GM23248 (cell line): Measurements from ENCODE around the gene POU3F2. TPM values are rescaled to one million over a fixed set of nuclear protein-coding genes. Genes with fewer than 3 reads are reported as not detected.

Experiments
- DNase-seq: peaks from one replicate; pipeline ENCODE4 v3.0.0-alpha.2; 2015
- H2AFZ ChIP-seq: fragments of 200-600 bp; sonication (generic); 2 replicates; pipeline ENCODE4 v1.6.1; 2016; ENCODE audit warnings: antibody characterized with exemption
- H3F3A ChIP-seq: fragments of 200-600 bp; sonication (generic); 2 replicates; pipeline ENCODE4 v1.6.1; 2016; ENCODE audit warnings: mild to moderate bottlenecking, antibody characterized with exemption, mixed run types; ENCODE audit not compliant: insufficient read depth
- H3K27ac ChIP-seq: fragments of 200-600 bp; sonication (generic); 2 replicates; pipeline ENCODE4 v1.5.1; 2016; ENCODE audit warnings: mild to moderate bottlenecking
- H3K27me3 ChIP-seq: fragments of 200-600 bp; sonication (generic); replicated peaks from 2 replicates; pipeline ENCODE4 v1.6.1; 2016; ENCODE audit warnings: mild to moderate bottlenecking; ENCODE audit not compliant: insufficient read depth
- H3K36me3 ChIP-seq: fragments of 200-600 bp; sonication (generic); 2 replicates; pipeline ENCODE4 v1.6.1; 2016; ENCODE audit warnings: low read depth, mild to moderate bottlenecking
- H3K4me1 ChIP-seq: fragments of 200-600 bp; sonication (generic); 2 replicates; pipeline ENCODE4 v1.6.1; 2016; ENCODE audit warnings: mild to moderate bottlenecking; ENCODE audit not compliant: insufficient read depth
- H3K4me2 ChIP-seq: fragments of 200-600 bp; sonication (generic); one replicate; pipeline ENCODE4 v1.6.1; 2016; ENCODE audit warnings: mild to moderate bottlenecking; ENCODE audit not compliant: unreplicated experiment
- H3K4me3 ChIP-seq: fragments of 200-600 bp; sonication (generic); 2 replicates; pipeline ENCODE4 v1.5.1; 2016; ENCODE audit warnings: mild to moderate bottlenecking
- H3K79me2 ChIP-seq: fragments of 200-600 bp; sonication (generic); 2 replicates; pipeline ENCODE4 v1.6.1; 2016; ENCODE audit warnings: mild to moderate bottlenecking; ENCODE audit not compliant: insufficient read depth
- H3K9ac ChIP-seq: fragments of 200-600 bp; sonication (generic); 2 replicates; pipeline ENCODE4 v1.6.1; 2016; ENCODE audit warnings: mild to moderate bottlenecking
- H3K9me2 ChIP-seq: fragments of 200-600 bp; sonication (generic); 2 replicates; pipeline ENCODE4 v1.6.1; 2016; ENCODE audit warnings: mixed run types, mild to moderate bottlenecking, moderate library complexity; ENCODE audit not compliant: insufficient read depth
- H3K9me3 ChIP-seq: fragments of 200-600 bp; sonication (generic); one replicate; pipeline ENCODE4 v1.6.1; 2017; ENCODE audit warnings: low read depth
- H4K20me1 ChIP-seq: fragments of 200-600 bp; sonication (generic); 2 replicates; pipeline ENCODE4 v1.6.0; 2016; ENCODE audit not compliant: insufficient read depth
- EZH2 ChIP-seq: fragments of 200-600 bp; sonication (generic); IDR thresholded peaks from 2 replicates; pipeline ENCODE4 v1.6.1; 2018; ENCODE audit warnings: antibody characterized with exemption, mild to moderate bottlenecking; ENCODE audit not compliant: insufficient read depth, poor library complexity, severe bottlenecking
- EZH2phosphoT487 ChIP-seq: fragments of 200-600 bp; sonication (generic); IDR thresholded peaks from 2 replicates; pipeline ENCODE4 v1.6.1; 2018; ENCODE audit warnings: antibody characterized with exemption, moderate library complexity, mild to moderate bottlenecking, low read depth; ENCODE audit not compliant: insufficient read depth
- WGBS, 2 experiments: methylation state at CpG; one replicate each; pipeline ENCODE4 v1.1.6; 2015 to 2017; ENCODE audit warnings: low lambda C conversion rate in 2 of 2, low coverage in 1 of 2; ENCODE audit errors: missing lambda C conversion rate in 2 of 2; 5-methylcytosine and 5-hydroxymethylcytosine counted together
- in situ Hi-C: fragments of 300-500 bp; cut with MboI; formaldehyde crosslinking; loops from 2 replicates; pipeline ENCODE4 v1.15.0; 2020
- polyA plus RNA-seq: library from polyadenylated mRNA; unstranded; fragments of >200 nt; fragmentation: Nextera tagmentation; extraction: Ambion mirVana; gene quantifications from 2 replicates; pipeline ENCODE4 v1.2.1, GENCODE V29; 2016
- total RNA-seq: library from RNA; depleted of rRNA; stranded (reverse); fragments of >200 nt; shearing (Covaris generic); gene quantifications from 2 replicates; pipeline ENCODE4 v1.2.3, GENCODE V29; 2014; rRNA removed

The POU3F2 gene
- total RNA-seq (not detected in 2 replicates), polyA plus RNA-seq (0.05 TPM in 1 of 2 replicates, not detected in the other)

GRCh38 chr6:98834060-98835031 is at the start of gene POU3F2:
Gene POU3F2, plus strand, starts transcription at chr6:98834574. Its CDS starts 300 bp downstream, at chr6:98834874.
- no peaks in the 10 kb centered on the region for H3K9me2 ChIP-seq
- peak within 1 kb of the TSS; percentile 71 for H3K4me2 ChIP-seq
- H3K79me2 ChIP-seq: no peaks in the 10 kb centered on the region
- 0 out of 2 replicates have a peak, but pooled peaks cover 5% of the 10 kb centered on the region for H3K4me1 ChIP-seq
- H3K9me3 ChIP-seq: no peaks in the 10 kb centered on the region
- no peaks in the 10 kb centered on the region for H3K36me3 ChIP-seq
- H2AFZ ChIP-seq: peak within 1 kb of the TSS; percentile 75
- peak; percentile 72 for DNase-seq
- H3F3A ChIP-seq: 0 out of 2 replicates have a peak, but pooled peaks cover 3% of the 10 kb centered on the region
- peak within 1 kb of the TSS; percentile 3 for H3K9ac ChIP-seq
- H3K27ac ChIP-seq: no peak within 1 kb of the TSS
- WGBS, 2 experiments: 1% methylated on average over 24 to 74 of the region's 83 CpGs
- H3K27me3 ChIP-seq: peaks cover 69% of the 10 kb centered on the region
- no peaks in the 10 kb centered on the region for H4K20me1 ChIP-seq
- in situ Hi-C loops: loop anchor here (25.0 kb wide), 1 partner anchor 1347 kb away; no protein-coding TSS in a partner anchor
- TF ChIP-seq EZH2: no peak
- TF ChIP-seq EZH2phosphoT487: no peak
- H3K4me3 ChIP-seq: peak within 1 kb of the TSS; percentile 67

- Histone ChIP-seq H3K9ac (no peak overlapping the region), H3K9me2 (no peaks in the 10 kb centered on the region), H3K4me3 (no peak overlapping the region), H3K27ac (no peak overlapping the region), H3K4me1 (no peaks in the 10 kb centered on the region), H3K9me3 (no peaks in the 10 kb centered on the region), H3K27me3 (no peaks in the 10 kb centered on the region), H2AFZ (no peak overlapping the region), H3K4me2 (no peak overlapping the region), H3K36me3 (no peaks in the 10 kb centered on the region), H3F3A (no peaks in the 10 kb centered on the region), H3K79me2 (no peaks in the 10 kb centered on the region), H4K20me1 (no peaks in the 10 kb centered on the region)
- DNase-seq: no peak
- TF ChIP-seq EZH2phosphoT487 (no peak), EZH2 (no peak)
- in situ Hi-C loops: no loop called here
- 63 to 64% methylated on average over 8 of the region's 8 CpGs for WGBS, 2 experiments
These were observed 46.9 kb upstream of the POU3F2 start for GRCh38 chr6:98787435-98787834.

DNA sequence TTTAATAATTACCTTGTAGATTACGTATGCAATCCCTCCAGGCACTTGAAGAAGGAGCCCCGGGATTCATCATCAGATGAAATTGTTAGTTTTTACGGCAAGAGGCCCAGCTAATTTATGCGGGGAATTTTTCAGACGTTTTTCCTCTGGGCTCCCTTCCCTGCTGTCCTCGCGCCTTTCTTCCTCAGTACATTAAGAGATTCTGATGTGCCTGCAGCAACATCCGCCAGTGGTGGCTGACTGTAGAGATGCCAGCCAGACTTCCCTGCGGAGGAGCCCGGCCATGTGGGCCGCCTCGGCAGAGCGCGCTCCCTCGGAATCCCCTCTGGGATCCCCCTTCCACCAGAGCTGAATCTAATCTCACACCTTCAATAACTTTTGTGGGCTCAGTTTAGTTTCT is 46.4 kb upstream of the POU3F2 start:
- DNase-seq: no peak
- Histone ChIP-seq H3K9ac (no peak overlapping the region), H3K27ac (no peak overlapping the region), H3K9me3 (no peaks in the 10 kb centered on the region), H3K27me3 (no peaks in the 10 kb centered on the region; the same call in 1 of the 2 replicates), H3K4me1 (no peaks in the 10 kb centered on the region), H3K36me3 (no peaks in the 10 kb centered on the region), H3K9me2 (no peaks in the 10 kb centered on the region), H3F3A (no peaks in the 10 kb centered on the region), H2AFZ (no peak overlapping the region), H4K20me1 (no peaks in the 10 kb centered on the region), H3K4me3 (no peak overlapping the region), H3K4me2 (no peak overlapping the region), H3K79me2 (no peaks in the 10 kb centered on the region)
- in situ Hi-C loops: no loop called here
- no peak for TF ChIP-seq EZH2phosphoT487
- no peak for TF ChIP-seq EZH2
- 17 to 18% methylated on average over 15 of the region's 15 CpGs for WGBS, 2 experiments

DNA sequence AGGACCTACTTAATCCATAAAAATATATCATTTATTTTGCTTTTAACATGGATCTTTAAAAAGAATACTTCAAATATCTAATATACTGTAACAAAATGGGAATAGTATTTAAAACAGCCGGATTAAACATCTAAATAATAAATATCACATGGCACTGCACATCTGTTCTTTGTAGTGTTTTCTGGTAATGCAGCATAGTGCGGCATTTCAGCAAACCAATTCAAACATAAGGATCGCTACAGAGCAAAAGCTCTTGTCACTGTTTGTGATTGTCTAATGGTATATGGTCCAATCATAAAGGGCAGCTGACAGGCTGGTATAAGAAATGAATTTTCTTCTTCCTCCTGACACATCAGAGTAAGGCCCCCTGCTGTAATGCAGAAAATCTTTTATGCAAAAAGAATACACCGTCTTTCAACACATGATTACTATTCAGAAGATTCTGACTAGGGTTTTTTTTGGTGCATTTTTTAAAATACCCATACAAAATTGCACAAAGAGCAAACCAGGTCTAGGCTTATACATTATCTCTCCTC is 40.0 kb upstream of the POU3F2 start:
- Histone ChIP-seq H3K27me3 (peaks cover 4% of the 10 kb centered on the region), H3K4me1 (no peaks in the 10 kb centered on the region), H3K36me3 (no peaks in the 10 kb centered on the region), H4K20me1 (no peaks in the 10 kb centered on the region), H2AFZ (no peak overlapping the region), H3K9me2 (no peaks in the 10 kb centered on the region), H3K9ac (no peak overlapping the region), H3F3A (no peaks in the 10 kb centered on the region), H3K9me3 (no peaks in the 10 kb centered on the region), H3K4me3 (no peak overlapping the region), H3K79me2 (no peaks in the 10 kb centered on the region), H3K4me2 (no peak overlapping the region), H3K27ac (no peak overlapping the region)
- in situ Hi-C loops: no loop called here
- 3 to 4% methylated on average over 4 of the region's 4 CpGs for WGBS, 2 experiments
- no peak for TF ChIP-seq EZH2phosphoT487
- TF ChIP-seq EZH2: no peak
- no peak for DNase-seq
